Measurements from ENCODE around the gene PKP4.

DNA sequence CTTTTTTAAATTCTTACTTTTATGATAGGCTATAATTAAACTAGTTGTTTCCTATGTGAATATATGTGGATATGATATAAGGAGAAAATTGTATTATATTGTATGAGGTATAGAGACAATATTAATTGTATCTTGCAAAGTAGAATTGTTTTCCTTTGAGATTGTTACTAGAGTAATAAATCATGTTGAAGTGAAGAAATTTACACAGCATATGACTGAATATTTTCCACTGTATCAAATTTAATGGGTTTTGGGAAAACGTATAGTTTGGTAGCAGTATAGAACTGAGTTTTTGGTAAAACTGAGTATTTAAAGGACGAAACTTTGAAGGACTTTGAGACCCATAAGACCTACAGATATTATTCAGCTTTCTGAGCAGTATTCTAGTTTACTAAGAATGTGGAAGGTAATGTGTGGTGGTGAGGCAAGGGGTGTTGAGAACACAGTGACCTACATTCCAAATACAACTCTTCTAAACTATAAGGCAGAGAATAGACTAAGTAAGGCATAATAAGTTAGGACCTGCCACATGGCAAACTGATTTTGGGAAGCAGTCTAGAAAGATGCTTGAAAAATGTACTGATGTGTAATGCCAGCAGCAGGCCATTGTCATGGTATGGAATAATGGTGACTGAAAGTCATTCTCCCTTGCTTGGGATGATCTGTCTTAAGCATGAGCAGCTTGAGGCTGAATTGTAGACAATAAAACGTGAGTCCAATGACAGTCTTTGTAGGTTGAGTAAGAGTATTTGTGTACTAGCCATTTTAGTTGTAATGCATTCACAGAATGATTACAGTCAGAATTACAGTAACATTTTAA, 29.6 kb downstream of the PKP4 start:
- TF ChIP-seq, protein P1, sequence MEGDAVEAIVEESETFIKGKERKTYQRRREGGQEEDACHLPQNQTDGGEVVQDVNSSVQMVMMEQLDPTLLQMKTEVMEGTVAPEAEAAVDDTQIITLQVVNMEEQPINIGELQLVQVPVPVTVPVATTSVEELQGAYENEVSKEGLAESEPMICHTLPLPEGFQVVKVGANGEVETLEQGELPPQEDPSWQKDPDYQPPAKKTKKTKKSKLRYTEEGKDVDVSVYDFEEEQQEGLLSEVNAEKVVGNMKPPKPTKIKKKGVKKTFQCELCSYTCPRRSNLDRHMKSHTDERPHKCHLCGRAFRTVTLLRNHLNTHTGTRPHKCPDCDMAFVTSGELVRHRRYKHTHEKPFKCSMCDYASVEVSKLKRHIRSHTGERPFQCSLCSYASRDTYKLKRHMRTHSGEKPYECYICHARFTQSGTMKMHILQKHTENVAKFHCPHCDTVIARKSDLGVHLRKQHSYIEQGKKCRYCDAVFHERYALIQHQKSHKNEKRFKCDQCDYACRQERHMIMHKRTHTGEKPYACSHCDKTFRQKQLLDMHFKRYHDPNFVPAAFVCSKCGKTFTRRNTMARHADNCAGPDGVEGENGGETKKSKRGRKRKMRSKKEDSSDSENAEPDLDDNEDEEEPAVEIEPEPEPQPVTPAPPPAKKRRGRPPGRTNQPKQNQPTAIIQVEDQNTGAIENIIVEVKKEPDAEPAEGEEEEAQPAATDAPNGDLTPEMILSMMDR (IDR thresholded peaks at IDR 0.05) = no peak
- TF ChIP-seq POLR2A (IDR thresholded peaks at IDR 0.05) (no peak), EP300 (IDR thresholded peaks at IDR 0.05) (no peak)

Measured in ovary (tissue), 3 donors.